Fibroblast of pulmonary artery (primary cell): ENCODE results near the gene EPB41L4B.
"Not testable (repeated sequence)": the region's sequence is repeated elsewhere in the genome, so short reads cannot be mapped to it uniquely, and the experiment has no call there.

ENCODE experiments used
- DNase-seq: peaks from one replicate; pipeline ENCODE4 v3.0.0-alpha.2; 2010; ENCODE audit warnings: low read depth
- H3K4me3 ChIP-seq: replicated peaks from 2 replicates; pipeline ENCODE4 v1.5.1; 2011; ENCODE audit warnings: low read depth, mild to moderate bottlenecking, control low read depth, low read length, moderate library complexity
- CTCF ChIP-seq: IDR thresholded peaks from 2 replicates; pipeline ENCODE4 v1.5.1; 2011; ENCODE audit warnings: mild to moderate bottlenecking, control low read depth, low read length, inconsistent platforms; ENCODE audit errors: missing control alignments

Gene EPB41L4B

GRCh38 chr9:109289186-109289585, 31.7 kb downstream of the EPB41L4B start:
- no peak for DNase-seq
- no peak for TF ChIP-seq CTCF

GRCh38 chr9:109286981-109287380, 33.9 kb downstream of the EPB41L4B start:
- no peak for DNase-seq

More at GRCh38 chr9:109289186-109289585, 31.7 kb downstream of the EPB41L4B start:
- H3K4me3 ChIP-seq: no peak overlapping the region

GRCh38 chr9:109286571-109286977, 34.3 kb downstream of the EPB41L4B start:
- no peak for TF ChIP-seq CTCF
- DNase-seq: peak; percentile 6

More at GRCh38 chr9:109286981-109287380, 33.9 kb downstream of the EPB41L4B start:
- H3K4me3 ChIP-seq: no peak overlapping the region
- no peak for TF ChIP-seq CTCF

GRCh38 chr9:109283672-109284071, 37.2 kb downstream of the EPB41L4B start:
- DNase-seq, H3K4me3 ChIP-seq: not testable (repeated sequence)

More at GRCh38 chr9:109286571-109286977, 34.3 kb downstream of the EPB41L4B start:
- H3K4me3 ChIP-seq: no peak overlapping the region

GRCh38 chr9:109283012-109283411, 37.8 kb downstream of the EPB41L4B start:
- H3K4me3 ChIP-seq: no peak overlapping the region
- TF ChIP-seq CTCF: no peak
- DNase-seq: no peak

GRCh38 chr9:109282302-109282701, 38.6 kb downstream of the EPB41L4B start:
- H3K4me3 ChIP-seq: no peak overlapping the region
- no peak for TF ChIP-seq CTCF
- DNase-seq: no peak

GRCh38 chr9:109281518-109281917, 39.3 kb downstream of the EPB41L4B start:
- DNase-seq: no peak
- TF ChIP-seq CTCF: no peak

More at GRCh38 chr9:109281518-109281917, 39.3 kb downstream of the EPB41L4B start:
- no peak overlapping the region for H3K4me3 ChIP-seq
